Heart right ventricle (tissue), 16 donors: ENCODE measurements around the gene CLEC3A. TPM values are rescaled to one million over a fixed set of nuclear protein-coding genes. Genes with fewer than 3 reads are reported as not detected.
"Not testable (repeated sequence)": the region's sequence is repeated elsewhere in the genome, so short reads cannot be mapped to it uniquely, and the experiment has no call there.

Source experiments
- ATAC-seq, 8 donors: fragments of 200-7000 bp; cut with Tn5 transposase; one replicate each; pipeline ENCODE4 v1.9.1; 2020; ENCODE audit warnings: mild to moderate bottlenecking in 8 of 8, moderate library complexity in 8 of 8, moderate number of reproducible peaks in 1 of 8
- DNase-seq, 2 donors: peaks; one replicate each; pipeline ENCODE4 v3.0.0-alpha.2; 2020
- H3K27ac ChIP-seq, 10 donors: fragments of 200-600 bp; sonication (generic) in 2 of 10; one replicate each; pipeline versions ENCODE4 v1.5.0 to v1.8.0; 2020 to 2022; ENCODE audit warnings: mild to moderate bottlenecking in 3 of 10
- H3K27me3 ChIP-seq, 7 donors: fragments of 200-600 bp; one replicate each; pipeline ENCODE4 v1.8.0; 2021 to 2022; ENCODE audit warnings: mild to moderate bottlenecking in 2 of 7
- H3K36me3 ChIP-seq, 9 donors: fragments of 200-600 bp; sonication (generic) in 1 of 9; one replicate each; pipeline versions ENCODE4 v1.5.0 to v1.8.0; 2020 to 2022; ENCODE audit warnings: mild to moderate bottlenecking in 2 of 9
- H3K4me1 ChIP-seq, 9 donors: fragments of 200-600 bp; sonication (generic) in 1 of 9; one replicate each; pipeline versions ENCODE4 v1.5.0 to v1.8.0; 2020 to 2022; ENCODE audit warnings: mild to moderate bottlenecking in 4 of 9
- H3K4me3 ChIP-seq, 10 donors: fragments of 200-600 bp; sonication (generic) in 2 of 10; one replicate each; pipeline versions ENCODE4 v1.5.0 to v1.8.0; 2020 to 2022; ENCODE audit warnings: mild to moderate bottlenecking in 7 of 10, moderate library complexity in 2 of 10
- H3K9me3 ChIP-seq, 11 donors: fragments of 200-600 bp in 10 of 11; sonication (generic) in 2 of 11; one replicate each; pipeline versions ENCODE4 v1.5.0 to v1.8.0; 2013 to 2022; ENCODE audit warnings: mild to moderate bottlenecking in 2 of 11, control low read depth in 1 of 11, moderate library complexity in 1 of 11
- CTCF ChIP-seq, 9 donors: fragments of 200-600 bp; sonication (generic) in 2 of 9; IDR thresholded peaks; one replicate each; pipeline versions ENCODE4 v1.5.0 to v1.8.0; 2021 to 2022; ENCODE audit warnings: antibody characterized with exemption in 9 of 9, mild to moderate bottlenecking in 5 of 9, moderate library complexity in 1 of 9
- WGBS, 2 donors: extraction: QIAGEN DNeasy Blood & Tissue Kit; methylation state at CpG; one replicate each; pipeline ENCODE4 v1.1.7; 2013; ENCODE audit warnings: inconsistent platforms in 1 of 2; 5-methylcytosine and 5-hydroxymethylcytosine counted together
- intact Hi-C, 10 donors: fragments of 100-400 bp; cut with DNase I; formaldehyde crosslinking; loops; one replicate each; pipeline versions ENCODE4 v1.11.1 to v1.14.2; 2022
- polyA plus RNA-seq, 2 donors: library from polyadenylated mRNA; stranded (reverse); fragments of 200-250 nt; gene quantifications; one replicate each; pipeline ENCODE4 v1.2.3, GENCODE V29; 2013
- total RNA-seq, 10 donors: library from RNA; stranded (reverse); fragmentation: NEBNext Ultra II Directional in 3 of 10; extraction: Animal tissue kit (Norgen Biotek cat#: 25700) in 3 of 10; gene quantifications; one replicate each; pipeline versions ENCODE4 v1.2.1 to v1.2.4, GENCODE V29; 2021 to 2023
- donor health status: Arrhythmogenic right ventricular cardiomyopathy.
- donor health status: ischemic (EF 13 %, LVEDD 7.1; RV severe dilation, severe dysfunction).
- donor health status: healthy with polysubstance abuse.
- donor health status: DM: no; HTN: yes; CAD: no.
- donor health status: DM: no; HTN: no; CAD: no.
- donor health status: ischemic (EF 25% LVEDD 6.9; RV normal size, moderate dysfunction).
- donor health status: ischemic (EF 25% LVEDD 5.7; RV mildly dilated, moderate dysfunction).
- donor health status: healthy.
- donor health status: DM: yes; HTN: yes; CAD: no.
- donor health status: Ischemic cardiomyopathy.
- donor health status: ischemic (EF 35%, LVEDD 5.7; RV mildly dilated, moderate dysfunction).
- donor health status: nonischemic (EF 11% LVEDD 7.7; RV severe dilation, severe dysfunction).
- donor health status: DM: yes; HTN: yes; CAD: no.
- donor health status: PGD.
- donor health status: ischemic (EF 29% LVEDD 5.4; RV normal size, mild dysfunction).
- donor health status: nonischemic (EF 23%, LVEDD 6.1; RV moderate dilation, normal function).

The CLEC3A gene
- total and polyA plus RNA-seq, 12 donors = not detected

DNA sequence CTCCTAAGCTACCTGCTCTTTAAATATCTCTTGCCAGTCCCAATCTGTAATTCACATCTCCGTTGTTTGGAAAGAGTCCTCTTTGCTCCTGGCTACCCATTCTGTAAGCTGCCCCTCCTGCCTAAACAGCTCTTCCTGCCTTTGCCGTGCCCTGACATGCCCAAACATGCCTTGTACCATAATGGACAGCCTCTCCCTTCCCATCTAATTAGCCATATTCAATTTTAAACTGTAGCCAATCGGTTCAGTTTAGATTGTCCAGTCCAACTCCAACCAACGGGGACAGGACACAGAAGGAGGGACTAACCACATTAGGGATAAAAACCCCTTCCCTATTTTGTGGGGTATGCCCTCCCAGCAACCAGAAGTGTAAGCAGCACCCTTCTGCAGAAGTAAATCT is 30.6 kb upstream of the CLEC3A start:
- Histone ChIP-seq H3K4me3 (no peak overlapping the region), H3K4me1 (peaks cover 0 to 7% (median 0%) of the 10 kb centered on the region in 9 donors), H3K36me3 (no peaks in the 10 kb centered on the region), H3K27me3 (no peaks in the 10 kb centered on the region), H3K9me3 (peaks cover 0 to 18% (median 7%) of the 10 kb centered on the region in 11 donors), H3K27ac (no peak overlapping the region)
- DNase-seq (no peak), ATAC-seq (no peak)
- 70 to 71% methylated on average over 4 of the region's 4 CpGs for WGBS, 2 donors
- intact Hi-C loops = no loop called here
- no peak for TF ChIP-seq CTCF (IDR thresholded peaks at IDR 0.05)

DNA sequence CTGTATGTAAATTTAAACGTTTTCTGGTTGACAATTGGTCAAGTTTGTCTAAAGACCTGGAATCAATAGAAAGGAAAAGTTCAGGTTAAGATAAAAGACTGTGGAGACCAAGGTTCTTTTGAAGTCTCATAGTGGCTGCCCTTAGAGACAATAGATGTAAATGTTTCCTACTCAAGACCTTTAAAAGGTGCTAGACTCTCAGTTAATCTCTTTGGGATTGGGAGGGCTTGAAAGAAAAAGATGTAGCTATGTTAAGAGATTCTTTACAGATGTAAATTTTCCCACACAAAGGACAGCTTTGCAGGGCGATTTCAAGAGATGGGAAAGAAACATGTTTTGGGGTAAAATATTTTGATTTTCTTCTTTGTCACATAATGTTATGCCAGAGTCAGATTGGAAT is 30.0 kb upstream of the CLEC3A start:
- intact Hi-C loops, H3K4me1 ChIP-seq, H3K36me3 ChIP-seq, H3K27ac ChIP-seq, H3K4me3 ChIP-seq, ATAC-seq, DNase-seq, H3K27me3 ChIP-seq: not testable (repeated sequence)
- 30 to 37% methylated on average over 2 of the region's 2 CpGs for WGBS, 2 donors
- peaks cover 0 to 25% (median 7%) of the 10 kb centered on the region in 11 donors for H3K9me3 ChIP-seq

DNA sequence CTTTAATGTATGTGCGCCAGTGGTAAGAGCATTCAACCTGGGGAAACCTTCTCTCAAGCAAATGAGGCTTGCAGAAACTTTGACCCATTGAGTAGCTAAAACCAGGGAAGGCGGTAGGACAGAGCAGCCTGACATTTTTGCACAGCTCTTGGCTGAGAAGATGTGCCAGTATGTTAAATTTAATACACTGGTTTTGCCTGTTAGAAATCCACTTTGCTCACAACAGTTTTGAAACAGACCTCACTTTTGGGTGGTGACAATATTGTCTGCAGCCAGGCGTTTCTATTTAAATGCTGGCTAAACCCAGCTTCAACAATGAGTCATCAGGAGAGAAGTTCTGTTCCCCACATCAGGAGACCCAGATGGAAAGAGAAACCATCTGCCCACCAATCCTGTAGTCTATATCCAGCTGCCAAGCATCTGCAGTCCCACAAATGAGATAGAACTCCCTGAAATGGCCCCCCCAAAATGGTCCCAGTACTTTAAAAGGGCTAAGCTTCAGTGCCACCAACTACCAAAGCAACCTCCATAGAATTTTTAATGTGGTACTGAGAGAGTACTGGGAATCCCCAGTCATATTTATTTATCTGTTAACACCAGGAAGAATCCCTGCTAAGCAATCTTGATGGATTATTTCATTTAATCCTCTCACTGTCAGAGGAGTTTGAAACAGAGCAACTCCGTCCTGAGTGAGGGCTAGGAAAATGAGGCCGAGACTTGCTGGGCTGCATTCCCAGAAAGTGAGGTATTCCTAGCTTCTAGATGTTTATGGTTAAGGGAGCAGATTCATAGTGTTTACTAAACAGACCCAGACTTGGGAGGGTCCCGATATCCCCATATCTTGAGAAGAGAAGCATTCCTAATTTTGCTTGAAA is 29.0 kb upstream of the CLEC3A start:
- peak in 7 of 8 donors; percentile 34 to 83 (median 67) for ATAC-seq
- no peak for DNase-seq
- Histone ChIP-seq H3K27ac (peak overlapping the region in 7 of 10 donors; percentile 11 to 69 (median 54)), H3K27me3 (no peaks in the 10 kb centered on the region), H3K4me3 (no peak overlapping the region), H3K36me3 (no peaks in the 10 kb centered on the region), H3K4me1 (peaks cover 0 to 7% (median 0%) of the 10 kb centered on the region in 9 donors), H3K9me3 (peaks cover 0 to 28% (median 7%) of the 10 kb centered on the region in 11 donors)
- intact Hi-C loops = no loop called here
- no peak for TF ChIP-seq CTCF (IDR thresholded peaks at IDR 0.05)
- WGBS, 2 donors = 42 to 49% methylated on average over 6 of the region's 6 CpGs

- no peaks in the 10 kb centered on the region for H3K36me3 ChIP-seq
- ATAC-seq (no peak), DNase-seq (no peak)
- peaks cover 0 to 7% (median 0%) of the 10 kb centered on the region in 9 donors for H3K4me1 ChIP-seq
- no peak for TF ChIP-seq CTCF (IDR thresholded peaks at IDR 0.05)
- peaks cover 0 to 3% (median 0%) of the 10 kb centered on the region in 7 donors for H3K27me3 ChIP-seq
- intact Hi-C loops = no loop called here
- H3K9me3 ChIP-seq = peaks cover 0 to 28% (median 7%) of the 10 kb centered on the region in 11 donors
- 77 to 88% methylated on average over 7 of the region's 7 CpGs for WGBS, 2 donors
- H3K27ac ChIP-seq = no peak overlapping the region
- no peak overlapping the region for H3K4me3 ChIP-seq
Observed at GRCh38 chr16:77995843-77996455, 26.4 kb upstream of the CLEC3A start.
